Activated naive CD8-positive, alpha-beta T cell (primary cell): Measurements from ENCODE around the gene TOGARAM2.

Experiments used
- H3K27ac Mint-ChIP-seq: one replicate; pipeline ENCODE4 v1.8.0; 2021; ENCODE audit warnings: mixed read lengths
- H3K27me3 Mint-ChIP-seq: one replicate; pipeline ENCODE4 v1.8.0; 2021; ENCODE audit warnings: mixed read lengths
- H3K36me3 Mint-ChIP-seq: one replicate; pipeline ENCODE4 v1.8.0; 2021; ENCODE audit warnings: mixed read lengths
- H3K4me1 Mint-ChIP-seq: one replicate; pipeline ENCODE4 v1.8.0; 2021; ENCODE audit warnings: low read depth, mixed read lengths
- H3K4me3 Mint-ChIP-seq: one replicate; pipeline ENCODE4 v1.8.0; 2021; ENCODE audit warnings: mild to moderate bottlenecking, mixed read lengths
- H3K9me3 Mint-ChIP-seq: one replicate; pipeline ENCODE4 v1.8.0; 2021; ENCODE audit warnings: low read depth, mixed read lengths

The TOGARAM2 gene

DNA sequence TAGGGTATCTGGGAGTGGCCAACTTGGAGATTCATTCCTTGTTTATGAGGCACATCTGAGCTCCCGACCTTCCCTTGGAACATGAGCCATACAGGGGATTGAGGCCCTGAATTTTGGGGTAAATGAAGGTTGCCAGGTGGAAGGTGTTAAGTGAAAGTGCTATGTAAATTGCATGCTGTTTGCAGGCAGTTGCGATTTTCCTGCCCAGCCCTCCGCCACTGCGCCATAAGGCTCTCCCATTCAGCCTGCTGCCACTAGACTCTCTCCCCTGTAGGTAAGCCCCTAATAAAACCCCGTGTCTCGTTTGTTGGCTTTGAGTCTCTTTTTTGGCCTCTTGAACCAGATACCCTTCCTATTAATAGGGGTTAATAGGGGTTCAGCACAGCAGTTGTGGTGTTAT, 59.5 kb downstream of the TOGARAM2 start:
- H3K4me3 Mint-ChIP-seq, result no peak overlapping the region
- H3K4me1 Mint-ChIP-seq, result no peaks in the 10 kb centered on the region
- H3K36me3 Mint-ChIP-seq, result peaks cover 2% of the 10 kb centered on the region
- H3K27ac Mint-ChIP-seq, result no peak overlapping the region
- no peaks in the 10 kb centered on the region for H3K27me3 Mint-ChIP-seq
- no peaks in the 10 kb centered on the region for H3K9me3 Mint-ChIP-seq

DNA sequence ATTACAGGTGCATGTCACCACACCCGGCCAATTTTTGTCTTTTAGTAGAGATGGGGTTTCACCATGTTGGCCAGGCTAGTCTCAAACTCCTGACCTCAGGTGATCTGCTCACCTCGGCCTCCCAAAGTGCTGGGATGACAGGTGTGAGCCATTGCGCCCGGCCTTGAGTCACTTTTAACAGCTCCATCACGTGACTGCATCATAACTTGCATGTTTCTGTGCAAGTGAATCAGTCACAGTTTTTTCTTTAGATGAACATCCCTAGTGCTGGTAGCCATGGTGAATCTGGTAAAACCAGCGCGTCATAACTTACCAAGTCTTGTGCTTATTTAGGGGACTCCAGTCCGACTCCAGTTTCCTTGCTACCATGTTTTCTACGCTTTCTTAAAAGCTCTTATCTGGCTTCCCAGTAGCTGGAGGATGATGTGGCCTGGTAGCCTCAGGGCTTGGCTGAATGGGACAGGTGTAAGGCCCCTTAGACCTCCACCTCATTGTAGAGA, 60.1 kb downstream of the TOGARAM2 start:
- Mint-ChIP-seq H3K4me1 (no peaks in the 10 kb centered on the region), H3K4me3 (no peak overlapping the region), H3K9me3 (no peaks in the 10 kb centered on the region), H3K36me3 (no peaks in the 10 kb centered on the region), H3K27me3 (no peaks in the 10 kb centered on the region), H3K27ac (no peak overlapping the region)

DNA sequence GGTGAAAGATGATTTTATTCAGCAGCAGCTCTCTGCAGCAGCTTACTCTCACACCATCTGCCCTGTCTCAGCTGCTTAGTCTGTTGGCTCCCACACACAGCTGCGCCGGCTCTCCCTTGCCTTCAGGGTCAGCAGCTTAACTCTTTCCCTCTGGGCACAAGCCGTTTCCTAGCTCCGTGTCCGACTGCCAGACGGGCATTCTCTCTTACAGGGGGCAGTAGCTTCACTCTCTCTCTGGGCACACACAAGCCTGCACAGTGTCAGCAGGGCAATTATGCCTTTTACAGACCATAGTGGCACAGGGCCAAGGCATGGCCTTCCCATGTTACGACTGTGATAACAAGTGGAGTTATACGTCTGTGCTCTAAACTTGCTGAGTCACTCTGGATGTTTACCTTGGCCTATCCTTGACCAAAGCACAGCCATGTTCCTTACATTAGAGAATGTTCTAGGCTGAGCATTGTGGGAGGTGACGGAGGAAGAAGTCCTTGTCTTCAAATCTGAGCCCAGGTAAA, 61.5 kb downstream of the TOGARAM2 start:
- Mint-ChIP-seq H3K27ac (no peak overlapping the region), H3K27me3 (no peaks in the 10 kb centered on the region), H3K36me3 (no peaks in the 10 kb centered on the region), H3K9me3 (no peaks in the 10 kb centered on the region), H3K4me1 (no peaks in the 10 kb centered on the region), H3K4me3 (no peak overlapping the region)

DNA sequence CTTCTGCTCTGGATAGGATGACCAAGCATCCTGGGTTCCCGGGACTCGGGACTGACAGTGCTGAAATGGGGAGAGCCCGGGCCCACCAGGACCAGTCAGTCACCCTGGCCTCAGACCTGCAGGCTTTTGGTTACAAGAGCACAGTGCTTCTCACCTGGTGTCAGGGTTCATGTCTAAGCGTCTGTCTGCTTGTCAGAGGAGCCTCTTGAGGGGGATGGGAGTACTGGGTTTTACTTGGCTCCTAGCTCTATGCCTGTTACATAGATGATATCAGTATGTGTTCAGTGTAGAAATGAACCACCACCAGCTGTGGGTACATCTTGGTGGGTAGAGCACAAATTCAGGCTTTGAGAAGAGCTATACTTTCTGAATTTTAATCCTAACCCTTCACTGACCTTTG, 63.4 kb downstream of the TOGARAM2 start:
- H3K36me3 Mint-ChIP-seq, result no peaks in the 10 kb centered on the region
- no peaks in the 10 kb centered on the region for H3K4me1 Mint-ChIP-seq
- no peaks in the 10 kb centered on the region for H3K27me3 Mint-ChIP-seq
- H3K27ac Mint-ChIP-seq, result no peak overlapping the region
- no peak overlapping the region for H3K4me3 Mint-ChIP-seq
- H3K9me3 Mint-ChIP-seq, result no peaks in the 10 kb centered on the region

DNA sequence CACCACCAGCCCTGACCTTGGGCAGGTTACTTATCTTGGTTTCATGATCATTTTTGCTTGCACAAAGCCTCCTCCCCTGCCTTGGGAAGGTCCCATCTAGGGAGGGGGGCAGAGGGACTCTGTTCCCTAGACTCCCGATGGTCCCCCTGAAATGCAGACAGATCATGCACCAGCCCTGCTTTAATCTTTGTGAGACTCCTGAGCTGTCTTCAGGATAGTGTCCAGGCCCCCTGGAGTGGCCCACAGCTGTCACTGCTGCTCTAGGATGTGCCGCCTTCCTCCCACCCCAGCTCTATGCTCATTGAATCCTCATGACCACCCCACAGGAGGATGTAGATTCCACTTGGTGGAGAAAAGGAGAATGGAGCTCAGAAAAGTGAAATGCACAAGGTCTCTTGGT, 65.2 kb downstream of the TOGARAM2 start:
- H3K4me1 Mint-ChIP-seq, result no peaks in the 10 kb centered on the region
- no peaks in the 10 kb centered on the region for H3K36me3 Mint-ChIP-seq
- no peak overlapping the region for H3K27ac Mint-ChIP-seq
- H3K9me3 Mint-ChIP-seq, result no peaks in the 10 kb centered on the region
- no peaks in the 10 kb centered on the region for H3K27me3 Mint-ChIP-seq
- no peak overlapping the region for H3K4me3 Mint-ChIP-seq

DNA sequence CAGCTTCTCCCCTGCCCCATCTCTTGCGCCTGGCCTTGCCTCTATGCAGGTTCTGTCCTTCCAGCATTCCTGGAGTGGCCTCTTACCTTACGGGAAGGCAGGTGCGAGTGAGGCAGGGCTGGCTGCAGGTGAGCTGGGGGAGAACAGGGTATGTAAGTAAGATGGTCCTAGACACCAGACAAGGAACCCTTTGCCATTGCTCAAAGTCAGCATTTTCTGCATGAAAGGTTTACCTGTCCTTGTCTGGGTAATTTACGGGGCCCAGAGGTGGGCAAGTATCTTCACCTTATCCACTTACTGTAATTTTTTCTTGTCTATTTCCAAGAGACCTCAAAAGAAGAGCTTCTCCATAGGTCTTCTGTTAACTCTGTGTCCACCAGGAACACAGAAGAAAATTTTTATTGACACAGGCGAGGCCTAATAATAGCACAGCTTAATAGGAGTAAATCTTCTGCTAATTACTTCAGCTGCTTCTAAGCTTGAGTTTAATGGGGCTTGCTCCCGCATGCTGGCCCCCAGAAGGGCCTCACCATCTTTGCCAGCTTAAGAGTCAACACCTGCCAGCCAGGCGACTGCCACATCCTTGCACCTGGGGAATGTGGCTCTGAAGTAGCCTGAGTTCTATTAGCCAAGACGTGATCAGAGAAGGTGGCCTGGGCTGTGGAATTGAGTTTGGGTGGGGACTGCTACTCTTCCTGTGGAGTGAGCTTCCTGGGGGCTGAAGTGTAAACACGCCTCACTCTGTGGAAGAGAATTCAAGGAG, 66.2 kb downstream of the TOGARAM2 start:
- H3K4me1 Mint-ChIP-seq, result no peaks in the 10 kb centered on the region
- H3K4me3 Mint-ChIP-seq, result no peak overlapping the region
- H3K9me3 Mint-ChIP-seq, result no peaks in the 10 kb centered on the region
- H3K27ac Mint-ChIP-seq, result no peak overlapping the region
- no peaks in the 10 kb centered on the region for H3K27me3 Mint-ChIP-seq
- H3K36me3 Mint-ChIP-seq, result no peaks in the 10 kb centered on the region

DNA sequence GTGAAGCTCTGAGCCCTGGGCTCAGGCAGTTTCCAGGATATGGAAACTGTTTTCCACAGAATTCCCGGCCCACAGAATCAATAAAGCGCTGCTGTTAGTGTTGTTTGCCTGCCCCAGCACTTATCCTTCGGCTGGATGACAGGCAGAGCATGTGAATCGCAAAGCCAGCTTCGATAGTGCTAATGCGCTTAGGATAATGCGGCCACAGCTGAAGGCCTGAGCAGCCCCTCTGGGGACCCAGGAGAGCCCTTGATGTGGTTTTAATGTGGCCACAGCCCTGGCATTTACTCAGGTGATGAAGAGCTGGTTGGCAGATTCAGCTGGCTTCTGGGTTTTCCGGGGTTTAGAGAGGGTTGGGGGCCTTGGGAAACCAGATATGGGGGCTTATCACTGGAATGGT, 69.5 kb downstream of the TOGARAM2 start:
- no peaks in the 10 kb centered on the region for H3K36me3 Mint-ChIP-seq
- H3K27ac Mint-ChIP-seq, result no peak overlapping the region
- H3K27me3 Mint-ChIP-seq, result no peaks in the 10 kb centered on the region
- no peaks in the 10 kb centered on the region for H3K4me1 Mint-ChIP-seq
- no peaks in the 10 kb centered on the region for H3K9me3 Mint-ChIP-seq
- H3K4me3 Mint-ChIP-seq, result no peak overlapping the region

DNA sequence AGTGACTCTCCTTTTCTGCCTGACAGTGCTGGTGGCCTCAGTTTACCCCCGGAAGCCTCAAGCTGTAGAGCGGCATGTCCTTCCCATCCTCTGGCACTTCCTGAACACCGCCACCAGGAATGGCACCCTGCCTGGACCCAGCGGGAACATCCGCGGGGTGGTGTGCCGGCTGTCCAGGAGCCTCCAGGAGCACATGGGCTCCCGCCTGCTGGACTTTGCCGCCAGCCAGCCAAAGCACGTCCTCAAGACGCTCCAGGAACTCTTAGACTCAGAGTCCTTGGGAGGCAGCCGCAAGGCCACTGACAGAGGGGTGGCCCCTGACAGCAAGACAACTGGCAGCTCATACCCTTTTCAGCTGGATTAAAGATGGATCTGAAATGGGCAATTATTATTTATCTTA, 70.6 kb downstream of the TOGARAM2 start:
- Mint-ChIP-seq H3K27me3 (no peaks in the 10 kb centered on the region), H3K4me3 (no peak overlapping the region), H3K4me1 (no peaks in the 10 kb centered on the region), H3K27ac (no peak overlapping the region), H3K9me3 (no peaks in the 10 kb centered on the region), H3K36me3 (no peaks in the 10 kb centered on the region)

DNA sequence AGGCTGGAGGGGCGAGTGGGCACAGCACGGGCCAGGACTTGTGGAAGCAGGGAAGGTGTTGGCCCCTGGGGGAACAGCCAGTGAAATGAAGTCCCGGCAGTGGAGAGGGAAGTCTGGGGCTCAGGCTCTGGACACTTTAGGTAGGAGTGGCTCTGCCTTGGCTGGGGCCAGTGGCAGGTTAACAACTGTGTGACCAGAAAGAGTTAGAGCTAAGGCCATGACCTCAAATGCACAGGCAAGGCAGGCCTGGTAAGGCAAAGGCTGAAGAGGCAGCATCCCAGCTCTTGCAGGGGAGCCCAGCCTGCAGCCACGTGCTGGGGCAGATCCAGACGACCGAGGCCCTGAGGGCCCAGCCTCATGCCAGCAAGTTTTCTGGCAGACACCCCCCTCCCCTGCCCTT, 71.7 kb downstream of the TOGARAM2 start:
- H3K9me3 Mint-ChIP-seq, result no peaks in the 10 kb centered on the region
- no peaks in the 10 kb centered on the region for H3K4me1 Mint-ChIP-seq
- no peaks in the 10 kb centered on the region for H3K27me3 Mint-ChIP-seq
- no peaks in the 10 kb centered on the region for H3K36me3 Mint-ChIP-seq
- H3K4me3 Mint-ChIP-seq, result no peak overlapping the region
- no peak overlapping the region for H3K27ac Mint-ChIP-seq

DNA sequence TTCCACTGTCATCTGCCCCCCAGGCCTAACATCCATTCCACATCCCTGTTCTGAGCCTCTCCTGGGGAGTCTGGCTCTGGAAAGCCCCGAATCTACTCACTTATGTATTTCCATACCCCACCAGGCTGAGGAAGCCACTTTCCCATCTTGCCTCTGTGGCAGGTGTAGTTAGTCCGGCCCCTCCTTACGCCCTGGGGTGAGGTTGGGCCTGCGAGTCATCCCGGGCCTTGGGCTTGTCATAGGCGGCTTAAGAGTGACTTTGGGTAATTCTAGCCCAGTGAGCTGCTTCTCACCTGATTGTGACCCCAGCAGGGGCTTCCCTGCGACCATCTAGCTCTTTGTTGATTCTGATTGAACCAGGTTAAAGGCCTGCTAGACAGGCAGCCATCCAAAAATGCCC, 72.1 kb downstream of the TOGARAM2 start:
- H3K27me3 Mint-ChIP-seq, result no peaks in the 10 kb centered on the region
- no peaks in the 10 kb centered on the region for H3K4me1 Mint-ChIP-seq
- no peaks in the 10 kb centered on the region for H3K36me3 Mint-ChIP-seq
- no peak overlapping the region for H3K4me3 Mint-ChIP-seq
- no peak overlapping the region for H3K27ac Mint-ChIP-seq
- H3K9me3 Mint-ChIP-seq, result no peaks in the 10 kb centered on the region

DNA sequence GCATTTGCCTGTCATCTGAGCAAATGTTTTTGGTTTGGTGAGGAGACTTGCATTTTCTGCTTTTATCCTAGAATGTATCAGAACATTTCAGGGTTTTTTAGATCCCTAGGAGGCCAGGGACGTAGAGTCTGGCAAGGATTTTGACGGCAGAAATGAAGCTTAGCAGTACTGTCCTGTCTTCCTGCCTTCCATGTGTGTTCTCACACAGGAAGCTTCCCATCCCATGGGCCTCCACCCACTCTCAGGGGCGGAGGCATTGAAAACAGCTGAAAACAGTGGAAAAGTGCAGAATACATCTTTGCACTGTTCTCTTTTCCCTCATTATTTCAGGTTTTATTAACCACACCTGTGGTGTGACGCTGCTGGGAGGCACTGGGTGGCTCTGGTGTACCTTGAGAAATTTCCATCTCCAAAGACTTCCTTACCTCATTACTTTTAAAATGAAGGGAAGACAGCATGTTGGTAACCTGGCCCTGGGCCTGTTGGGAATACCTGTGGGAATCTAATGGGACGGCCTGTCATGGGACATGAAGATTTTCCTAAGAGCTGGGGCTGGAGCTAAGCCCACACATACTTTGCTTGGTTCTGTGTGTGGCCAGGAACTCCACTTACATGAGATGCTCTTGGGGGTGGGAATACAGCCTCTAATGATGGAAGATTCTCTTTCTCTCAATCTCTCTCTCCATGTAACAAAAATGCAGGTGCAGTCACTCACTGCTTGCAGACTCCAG, 72.7 kb downstream of the TOGARAM2 start:
- Mint-ChIP-seq H3K27ac (no peak overlapping the region), H3K4me1 (no peaks in the 10 kb centered on the region), H3K27me3 (no peaks in the 10 kb centered on the region), H3K36me3 (no peaks in the 10 kb centered on the region), H3K4me3 (no peak overlapping the region), H3K9me3 (no peaks in the 10 kb centered on the region)

DNA sequence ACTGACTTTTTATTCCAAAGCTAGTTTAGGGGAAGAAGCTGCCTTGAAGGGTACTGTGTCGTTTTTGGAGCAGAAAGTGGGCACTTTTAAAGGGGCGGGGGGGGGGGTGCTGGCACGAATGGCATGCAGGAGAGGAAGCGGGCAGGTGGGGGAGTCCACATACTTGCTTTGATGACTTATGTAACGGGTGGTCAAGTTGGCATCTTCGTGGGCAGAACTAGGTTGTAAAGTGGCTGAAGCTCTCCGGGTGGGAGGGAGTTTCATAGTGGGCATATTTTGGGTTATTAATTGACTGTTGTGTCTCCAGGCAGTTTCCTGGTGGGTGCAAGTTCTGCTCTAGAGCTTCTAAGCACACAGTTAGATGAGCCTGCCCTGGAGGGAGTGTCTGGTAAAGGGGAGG, 73.3 kb downstream of the TOGARAM2 start:
- no peak overlapping the region for H3K4me3 Mint-ChIP-seq
- no peaks in the 10 kb centered on the region for H3K36me3 Mint-ChIP-seq
- no peaks in the 10 kb centered on the region for H3K27me3 Mint-ChIP-seq
- H3K4me1 Mint-ChIP-seq, result peaks cover 2% of the 10 kb centered on the region
- H3K9me3 Mint-ChIP-seq, result no peaks in the 10 kb centered on the region
- no peak overlapping the region for H3K27ac Mint-ChIP-seq

DNA sequence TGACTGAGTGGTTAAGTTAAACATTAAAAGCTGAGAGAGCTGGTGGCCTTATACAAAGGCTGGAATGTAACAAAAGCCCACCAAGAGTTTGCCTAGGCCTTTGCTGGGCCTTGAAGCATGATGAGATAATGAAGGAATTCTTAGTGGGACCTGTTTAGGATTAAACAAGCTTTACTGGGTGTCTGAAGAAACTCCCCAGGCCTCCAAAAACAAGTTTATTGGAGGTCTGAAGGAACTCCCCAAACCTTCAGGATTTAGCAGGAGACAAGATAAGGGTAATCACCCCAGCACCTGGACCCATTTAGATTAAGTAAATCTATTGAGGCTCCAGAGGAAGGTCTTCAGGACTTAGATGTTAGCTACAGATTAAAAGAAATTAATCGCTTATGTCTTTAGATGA, 74.5 kb downstream of the TOGARAM2 start:
- Mint-ChIP-seq H3K27ac (no peak overlapping the region), H3K27me3 (no peaks in the 10 kb centered on the region), H3K36me3 (no peaks in the 10 kb centered on the region), H3K9me3 (no peaks in the 10 kb centered on the region), H3K4me3 (no peak overlapping the region), H3K4me1 (peaks cover 11% of the 10 kb centered on the region)

DNA sequence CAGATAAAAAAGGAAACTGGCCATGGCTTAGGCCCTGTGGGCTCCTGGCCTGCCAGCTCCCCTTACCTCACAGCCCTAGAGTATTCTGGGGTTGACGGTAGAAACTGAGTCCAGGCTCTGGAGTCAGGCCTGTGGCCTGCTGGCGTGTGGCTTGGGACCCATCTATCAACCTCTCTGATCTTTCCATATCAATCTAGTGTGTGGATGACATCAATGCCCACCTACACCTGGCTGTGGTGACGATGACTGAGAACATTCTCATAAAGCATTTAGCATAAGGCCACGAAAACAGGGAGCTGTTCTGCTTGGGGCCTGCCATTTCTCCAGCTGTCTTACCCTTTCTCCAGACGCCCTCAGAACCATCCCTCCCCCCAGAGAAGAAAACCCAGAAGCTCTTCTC, 75.4 kb downstream of the TOGARAM2 start:
- Mint-ChIP-seq H3K4me1 (peaks cover 11% of the 10 kb centered on the region), H3K4me3 (no peak overlapping the region), H3K36me3 (no peaks in the 10 kb centered on the region), H3K9me3 (no peaks in the 10 kb centered on the region), H3K27me3 (no peaks in the 10 kb centered on the region), H3K27ac (no peak overlapping the region)

DNA sequence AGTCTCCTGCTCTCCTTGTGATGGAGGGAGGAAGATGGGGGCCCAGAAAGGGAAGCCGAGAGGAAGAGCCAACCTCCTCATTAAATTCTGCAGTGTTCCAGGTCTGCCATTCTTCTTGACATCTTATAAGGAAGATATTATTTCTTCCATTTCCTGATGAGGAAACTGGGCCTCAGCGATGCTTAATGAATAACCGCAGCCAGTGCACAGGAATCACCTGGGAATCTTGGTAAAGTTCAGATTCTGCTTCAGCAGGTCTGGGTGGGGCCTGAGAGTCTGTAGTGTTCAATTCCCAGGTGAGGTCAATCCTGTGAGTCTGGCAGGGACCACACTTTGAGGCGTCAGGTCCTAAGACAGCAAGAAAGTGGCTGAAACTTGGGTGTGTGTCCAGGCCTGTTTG, 75.9 kb downstream of the TOGARAM2 start:
- H3K4me3 Mint-ChIP-seq, result no peak overlapping the region
- no peaks in the 10 kb centered on the region for H3K9me3 Mint-ChIP-seq
- H3K36me3 Mint-ChIP-seq, result no peaks in the 10 kb centered on the region
- H3K4me1 Mint-ChIP-seq, result peaks cover 11% of the 10 kb centered on the region
- no peak overlapping the region for H3K27ac Mint-ChIP-seq
- H3K27me3 Mint-ChIP-seq, result no peaks in the 10 kb centered on the region
